ENCODE data around the gene ASB2.

Gene ASB2

DNA sequence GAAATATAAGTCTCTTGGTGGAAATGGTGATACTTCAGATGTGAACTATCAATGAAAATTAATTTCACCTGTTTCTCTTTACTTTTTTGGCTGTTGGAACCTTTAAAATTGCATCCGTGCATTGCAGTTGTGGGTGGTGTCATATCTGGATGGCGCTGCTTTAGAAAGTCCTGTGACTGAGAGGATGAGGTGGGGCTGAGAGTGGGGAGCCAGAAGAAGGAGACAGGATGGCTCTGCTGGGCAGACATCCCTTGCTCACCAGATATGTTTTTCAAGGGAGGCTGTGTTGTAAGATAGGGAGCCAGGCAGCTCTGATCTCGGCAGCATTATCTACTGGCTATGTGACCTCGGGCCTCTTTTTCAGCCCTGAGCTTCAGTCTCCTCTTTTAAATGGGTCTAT lies 12.7 kb downstream of the ASB2 start:
- Histone ChIP-seq H3K27me3 (ENCODE audit: insufficient read depth, poor library complexity, severe bottlenecking) (no peaks in the 10 kb centered on the region), H3K4me3 (replicated peaks; ENCODE audit: insufficient read depth, low read length) (no peak overlapping the region), H3K27ac (replicated peaks) (no peak overlapping the region)
- no peak for DNase-seq (ENCODE audit: low read depth in 1 of 2, low spot score in 1 of 2)
- TF ChIP-seq POLR2AphosphoS5 (IDR thresholded peaks at IDR 0.05; ENCODE audit: low read depth) = no peak
- TF ChIP-seq, protein P1, sequence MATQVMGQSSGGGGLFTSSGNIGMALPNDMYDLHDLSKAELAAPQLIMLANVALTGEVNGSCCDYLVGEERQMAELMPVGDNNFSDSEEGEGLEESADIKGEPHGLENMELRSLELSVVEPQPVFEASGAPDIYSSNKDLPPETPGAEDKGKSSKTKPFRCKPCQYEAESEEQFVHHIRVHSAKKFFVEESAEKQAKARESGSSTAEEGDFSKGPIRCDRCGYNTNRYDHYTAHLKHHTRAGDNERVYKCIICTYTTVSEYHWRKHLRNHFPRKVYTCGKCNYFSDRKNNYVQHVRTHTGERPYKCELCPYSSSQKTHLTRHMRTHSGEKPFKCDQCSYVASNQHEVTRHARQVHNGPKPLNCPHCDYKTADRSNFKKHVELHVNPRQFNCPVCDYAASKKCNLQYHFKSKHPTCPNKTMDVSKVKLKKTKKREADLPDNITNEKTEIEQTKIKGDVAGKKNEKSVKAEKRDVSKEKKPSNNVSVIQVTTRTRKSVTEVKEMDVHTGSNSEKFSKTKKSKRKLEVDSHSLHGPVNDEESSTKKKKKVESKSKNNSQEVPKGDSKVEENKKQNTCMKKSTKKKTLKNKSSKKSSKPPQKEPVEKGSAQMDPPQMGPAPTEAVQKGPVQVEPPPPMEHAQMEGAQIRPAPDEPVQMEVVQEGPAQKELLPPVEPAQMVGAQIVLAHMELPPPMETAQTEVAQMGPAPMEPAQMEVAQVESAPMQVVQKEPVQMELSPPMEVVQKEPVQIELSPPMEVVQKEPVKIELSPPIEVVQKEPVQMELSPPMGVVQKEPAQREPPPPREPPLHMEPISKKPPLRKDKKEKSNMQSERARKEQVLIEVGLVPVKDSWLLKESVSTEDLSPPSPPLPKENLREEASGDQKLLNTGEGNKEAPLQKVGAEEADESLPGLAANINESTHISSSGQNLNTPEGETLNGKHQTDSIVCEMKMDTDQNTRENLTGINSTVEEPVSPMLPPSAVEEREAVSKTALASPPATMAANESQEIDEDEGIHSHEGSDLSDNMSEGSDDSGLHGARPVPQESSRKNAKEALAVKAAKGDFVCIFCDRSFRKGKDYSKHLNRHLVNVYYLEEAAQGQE (IDR thresholded peaks at IDR 0.05; ENCODE audit: insufficient replicate concordance, low read depth) = no peak
- no peak for TF ChIP-seq GABPA (IDR thresholded peaks at IDR 0.05; ENCODE audit: low read depth)
- TF ChIP-seq, protein P2, sequence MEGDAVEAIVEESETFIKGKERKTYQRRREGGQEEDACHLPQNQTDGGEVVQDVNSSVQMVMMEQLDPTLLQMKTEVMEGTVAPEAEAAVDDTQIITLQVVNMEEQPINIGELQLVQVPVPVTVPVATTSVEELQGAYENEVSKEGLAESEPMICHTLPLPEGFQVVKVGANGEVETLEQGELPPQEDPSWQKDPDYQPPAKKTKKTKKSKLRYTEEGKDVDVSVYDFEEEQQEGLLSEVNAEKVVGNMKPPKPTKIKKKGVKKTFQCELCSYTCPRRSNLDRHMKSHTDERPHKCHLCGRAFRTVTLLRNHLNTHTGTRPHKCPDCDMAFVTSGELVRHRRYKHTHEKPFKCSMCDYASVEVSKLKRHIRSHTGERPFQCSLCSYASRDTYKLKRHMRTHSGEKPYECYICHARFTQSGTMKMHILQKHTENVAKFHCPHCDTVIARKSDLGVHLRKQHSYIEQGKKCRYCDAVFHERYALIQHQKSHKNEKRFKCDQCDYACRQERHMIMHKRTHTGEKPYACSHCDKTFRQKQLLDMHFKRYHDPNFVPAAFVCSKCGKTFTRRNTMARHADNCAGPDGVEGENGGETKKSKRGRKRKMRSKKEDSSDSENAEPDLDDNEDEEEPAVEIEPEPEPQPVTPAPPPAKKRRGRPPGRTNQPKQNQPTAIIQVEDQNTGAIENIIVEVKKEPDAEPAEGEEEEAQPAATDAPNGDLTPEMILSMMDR (IDR thresholded peaks at IDR 0.05; ENCODE audit: insufficient read depth, low read length) = no peak
- no peak for TF ChIP-seq SPI1 (IDR thresholded peaks at IDR 0.05; ENCODE audit: borderline replicate concordance, low read depth)

DNA sequence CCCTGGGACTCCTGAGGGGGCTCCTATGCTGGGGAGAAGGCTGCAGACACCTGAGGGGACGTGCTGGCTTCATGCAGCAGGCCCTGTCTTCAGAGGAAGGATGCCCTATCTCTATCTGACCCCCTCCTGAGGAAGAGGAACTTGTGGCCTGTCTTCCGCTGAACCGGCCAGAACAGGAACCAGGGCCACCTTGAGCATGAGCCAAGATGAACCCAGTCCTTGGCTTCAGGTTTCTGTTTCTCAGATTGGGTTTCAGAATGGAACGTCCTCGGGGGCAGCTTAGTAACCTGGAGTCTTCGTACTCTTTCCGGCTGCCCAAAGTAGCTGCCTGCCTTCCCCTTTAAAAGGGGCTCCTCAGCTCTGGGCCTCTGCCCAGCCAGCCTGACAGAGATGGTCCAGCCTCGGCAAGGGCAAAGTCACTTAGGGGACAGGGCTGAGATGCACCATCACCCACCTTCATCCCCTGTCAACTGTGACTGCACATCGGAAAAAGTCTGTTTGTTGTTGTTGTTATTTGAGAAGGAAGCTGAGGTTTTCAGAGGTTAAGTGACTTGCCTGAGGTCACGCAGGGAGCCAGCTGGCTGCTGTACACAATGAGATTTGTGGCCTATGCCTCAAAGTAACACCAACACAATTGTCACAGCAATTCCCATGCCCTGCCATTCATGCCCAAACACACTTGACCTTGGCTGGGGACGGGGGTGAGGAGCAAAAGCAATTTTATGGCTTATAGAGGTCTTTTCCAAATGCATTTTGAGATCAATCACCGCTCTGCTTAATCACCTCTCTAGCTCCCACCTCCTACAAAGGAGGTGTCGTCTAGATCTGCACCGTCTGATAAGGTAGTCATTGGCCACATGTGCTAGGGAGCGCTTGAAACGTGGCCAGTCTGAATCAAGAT lies 13.4 kb downstream of the ASB2 start:
- peak; percentile 65 to 88 for DNase-seq (ENCODE audit: low read depth in 1 of 2, low spot score in 1 of 2)
- peak; percentile 73; the same call in 1 of the 2 replicates for TF ChIP-seq SPI1 (IDR thresholded peaks at IDR 0.05; ENCODE audit: borderline replicate concordance, low read depth)
- TF ChIP-seq POLR2AphosphoS5 (IDR thresholded peaks at IDR 0.05; ENCODE audit: low read depth) = peak; percentile 17; the same call in 1 of the 2 replicates
- TF ChIP-seq, protein P2 (IDR thresholded peaks at IDR 0.05; ENCODE audit: insufficient read depth, low read length) = no peak
- no peak overlapping the region for H3K4me3 ChIP-seq (replicated peaks; ENCODE audit: insufficient read depth, low read length)
- no peaks in the 10 kb centered on the region for H3K27me3 ChIP-seq (ENCODE audit: insufficient read depth, poor library complexity, severe bottlenecking)
- peak overlapping the region; percentile 77 for H3K27ac ChIP-seq (replicated peaks)

DNA sequence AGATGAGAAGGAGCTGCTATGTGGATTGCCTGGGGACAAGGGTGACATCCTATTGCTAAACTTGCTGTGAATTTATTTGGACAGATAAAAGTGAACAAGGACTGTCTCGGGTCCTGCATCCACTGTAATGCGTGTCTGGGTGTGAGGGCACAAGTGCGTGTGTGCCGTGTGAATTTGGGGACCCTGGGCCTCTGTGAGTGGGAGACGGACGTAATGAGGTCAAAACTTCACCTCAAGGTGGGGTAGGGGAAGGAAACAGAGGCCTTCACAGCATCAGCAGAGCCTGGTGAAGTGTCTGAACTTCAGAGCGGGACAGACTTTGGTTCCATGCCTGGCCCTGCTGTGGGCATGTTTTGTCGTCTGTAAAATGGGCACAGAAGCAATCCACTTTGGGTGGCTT lies 14.8 kb downstream of the ASB2 start:
- DNase-seq (ENCODE audit: low read depth in 1 of 2, low spot score in 1 of 2) = no peak
- H3K27me3 ChIP-seq (ENCODE audit: insufficient read depth, poor library complexity, severe bottlenecking) = no peaks in the 10 kb centered on the region
- no peak overlapping the region for H3K4me3 ChIP-seq (replicated peaks; ENCODE audit: insufficient read depth, low read length)
- H3K27ac ChIP-seq (replicated peaks) = no peak overlapping the region
- TF ChIP-seq GABPA (IDR thresholded peaks at IDR 0.05; ENCODE audit: low read depth) = no peak
- TF ChIP-seq, protein P2 (IDR thresholded peaks at IDR 0.05; ENCODE audit: insufficient read depth, low read length) = no peak
- TF ChIP-seq SPI1 (IDR thresholded peaks at IDR 0.05; ENCODE audit: borderline replicate concordance, low read depth) = no peak
- TF ChIP-seq POLR2AphosphoS5 (IDR thresholded peaks at IDR 0.05; ENCODE audit: low read depth) = no peak
- TF ChIP-seq, protein P1 (IDR thresholded peaks at IDR 0.05; ENCODE audit: insufficient replicate concordance, low read depth) = no peak

All from HL-60 (cell line).